Breast epithelium (tissue), 3 donors: Measurements from ENCODE around the gene APOM.
A peak's percentile ranks its signal among the peaks of the same experiment; 100 is the strongest.

Experiments used
- CTCF ChIP-seq, 3 donors: fragments of 450-650 bp; IDR thresholded peaks; one replicate each; pipeline ENCODE4 v1.5.1; 2016 to 2017; ENCODE audit warnings: antibody characterized with exemption in 3 of 3, mild to moderate bottlenecking in 3 of 3, moderate library complexity in 3 of 3
- POLR2A ChIP-seq: fragments of 450-650 bp; IDR thresholded peaks from one replicate; pipeline ENCODE4 v1.6.1; 2016; ENCODE audit warnings: antibody characterized with exemption, mild to moderate bottlenecking, moderate library complexity

- TF ChIP-seq CTCF (IDR thresholded peaks at IDR 0.05): no peak
- TF ChIP-seq POLR2A: peak; percentile 64
These were observed 10.0 kb downstream of the APOM start, which contains the start of gene CSNK2B for GRCh38 chr6:31665501-31666336.
